SH-SY5Y (cell line): ENCODE results near the gene WDR54.

Experiments
- GATA2 ChIP-seq: IDR thresholded peaks from 2 replicates; pipeline ENCODE4 v1.6.1; 2011; ENCODE audit warnings: mild to moderate bottlenecking, low read depth, low read length
- GATA3 ChIP-seq: IDR thresholded peaks from 2 replicates; pipeline ENCODE4 v1.6.1; 2011; ENCODE audit warnings: low read depth, mild to moderate bottlenecking, low read length, moderate library complexity

DNA sequence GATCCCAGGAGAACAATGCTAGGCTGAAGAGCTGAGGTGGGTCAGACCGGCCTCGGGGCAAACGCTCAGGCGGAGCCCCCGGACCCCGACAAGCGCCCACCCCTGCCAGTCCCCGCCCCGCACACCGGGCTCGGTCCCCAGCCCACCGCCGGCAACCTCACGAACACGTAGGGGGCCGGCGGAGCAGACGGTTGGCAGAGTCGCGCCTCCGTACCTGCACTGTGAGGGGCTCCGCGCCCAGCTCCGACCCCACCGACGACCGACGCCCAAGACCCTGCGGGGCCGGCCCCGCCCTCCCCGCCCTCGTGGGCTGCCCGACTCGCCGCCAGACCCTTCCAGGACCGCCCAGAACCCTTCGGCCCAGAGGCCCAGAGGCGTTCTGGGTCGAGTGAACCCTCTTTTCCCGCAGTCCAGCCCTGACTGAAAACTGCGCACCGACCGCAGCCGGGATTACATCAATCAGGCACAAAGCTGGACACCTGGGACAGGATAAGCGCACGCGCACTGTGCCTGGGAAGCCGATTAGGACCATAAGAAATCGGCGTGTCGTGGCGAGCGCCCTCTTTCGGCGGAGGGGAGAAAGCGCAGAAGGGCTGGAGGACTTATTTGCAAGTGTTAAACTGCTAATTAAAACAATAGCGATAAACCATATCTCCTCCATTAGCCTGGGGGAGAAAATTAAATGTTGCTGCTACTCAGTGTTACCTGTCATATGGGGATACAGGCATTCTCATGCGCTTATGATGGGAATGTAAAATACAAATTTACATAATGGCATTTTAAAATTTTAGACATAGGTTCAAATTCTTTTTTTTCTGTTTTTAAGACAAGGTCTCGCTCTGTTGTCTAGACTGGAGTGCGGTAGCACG lies 29.7 kb upstream of the WDR54 start:
- 0 out of 2 replicates have a peak, but pooled peaks have one; percentile 31 for TF ChIP-seq GATA2
- no peak for TF ChIP-seq GATA3
